ENCODE data around the gene CHD1L. TPM values are rescaled to one million over a fixed set of nuclear protein-coding genes. Genes with fewer than 3 reads are reported as not detected.
"Not testable (repeated sequence)": the region's sequence is repeated elsewhere in the genome, so short reads cannot be mapped to it uniquely, and the experiment has no call there.

Gene CHD1L
- total RNA-seq, 1 donor from 2014 or later, result 19.0 TPM

DNA sequence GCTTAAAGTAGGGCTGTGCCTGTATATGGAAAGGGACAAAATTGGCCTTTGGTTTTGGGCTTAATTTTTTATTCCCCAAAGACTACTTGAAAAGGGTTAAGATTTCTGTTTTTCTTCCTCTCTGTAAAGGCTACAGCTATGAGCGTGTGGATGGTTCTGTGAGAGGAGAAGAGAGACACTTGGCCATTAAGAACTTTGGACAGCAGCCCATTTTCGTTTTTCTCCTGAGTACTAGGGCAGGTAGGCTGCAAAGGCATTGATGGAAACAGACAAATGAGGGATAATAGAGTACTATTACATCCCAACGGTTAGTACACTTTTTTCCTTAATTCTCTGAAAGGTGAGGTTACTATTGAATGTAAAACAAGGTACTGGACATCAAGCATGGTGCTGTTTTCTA, 29.6 kb downstream of the CHD1L start:
- no peak for ATAC-seq

DNA sequence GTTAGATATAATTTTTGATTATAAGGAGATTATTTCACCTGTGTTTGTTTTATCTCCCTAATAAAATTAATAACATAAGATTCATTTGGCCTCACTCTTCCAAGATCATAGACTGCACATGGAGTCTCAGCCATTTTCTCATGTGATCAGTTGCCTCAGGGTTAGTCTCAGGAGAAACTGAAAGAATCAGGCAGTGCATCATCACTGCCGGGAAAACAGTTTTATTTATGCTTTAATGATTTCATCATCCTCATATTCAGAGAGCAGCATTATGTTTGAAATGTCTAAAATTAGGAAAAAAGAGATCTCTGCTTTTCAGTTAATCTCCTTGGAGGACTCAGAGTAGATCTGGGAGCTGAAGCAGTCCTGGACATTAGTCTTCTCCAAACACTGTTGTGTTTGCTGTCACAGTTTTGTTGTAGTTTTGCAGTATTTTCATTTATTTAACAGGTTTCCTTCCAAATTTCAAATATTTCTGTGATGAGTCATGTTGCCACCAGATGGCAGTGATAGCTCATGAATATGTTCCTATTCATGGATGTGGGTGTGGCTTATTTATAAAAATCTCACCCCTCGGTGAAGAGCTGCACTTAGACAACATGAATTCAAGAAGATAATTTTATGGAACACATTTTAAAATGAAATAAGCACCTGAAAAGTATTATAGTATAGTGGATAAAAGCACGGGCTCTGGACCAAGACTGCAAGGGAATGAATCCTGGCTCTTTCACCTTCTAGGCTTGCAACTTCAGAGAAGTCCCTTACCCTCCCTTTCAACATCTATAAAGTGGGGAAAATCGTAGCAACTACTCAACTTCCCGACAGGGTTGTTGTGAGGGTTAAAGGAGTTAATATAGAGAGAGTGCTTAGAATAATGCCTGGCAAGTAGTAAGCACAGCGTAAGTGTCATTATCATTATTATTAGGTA, 31.2 kb downstream of the CHD1L start:
- ATAC-seq, result peak; percentile 57

GRCh38 chr1:147281950-147282349, 39.5 kb downstream of the CHD1L start:
- no peak for ATAC-seq

- ATAC-seq, result no peak
These were observed 40.5 kb downstream of the CHD1L start for GRCh38 chr1:147283011-147283410.

DNA sequence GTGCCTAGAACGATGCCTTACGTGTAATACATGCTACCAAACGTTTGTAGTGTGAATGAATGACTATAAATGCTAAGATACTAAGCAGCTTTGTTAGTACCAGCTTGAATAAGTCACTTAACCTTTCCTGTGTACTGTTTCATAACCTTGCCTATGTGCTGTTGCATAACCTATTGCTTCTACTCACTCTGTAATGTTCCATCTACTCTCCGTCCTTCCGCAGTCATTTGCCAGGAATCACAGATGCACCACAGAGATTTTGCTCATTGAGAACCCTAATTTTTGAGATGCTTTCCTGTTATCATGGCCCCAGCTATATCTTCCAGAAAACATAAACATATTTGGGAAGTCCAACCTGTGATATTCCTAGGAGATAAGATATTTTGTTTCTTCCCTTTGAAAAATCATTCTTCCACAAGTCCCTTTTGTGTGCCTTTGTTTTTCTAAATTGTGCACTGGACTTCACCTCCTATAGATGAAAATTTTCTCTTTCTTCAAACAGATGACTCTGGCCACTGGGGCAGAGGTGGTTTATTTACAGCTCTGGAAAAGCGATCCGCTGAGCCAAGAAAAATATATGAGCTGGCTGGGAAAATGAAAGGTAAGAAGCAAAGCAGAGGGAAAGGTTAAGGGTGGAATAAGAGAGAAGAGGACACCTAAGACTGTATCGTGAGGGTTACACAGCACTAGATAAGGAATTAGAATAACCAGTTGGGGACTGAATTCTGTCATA, 44.8 kb downstream of the CHD1L start:
- no peak for ATAC-seq

DNA sequence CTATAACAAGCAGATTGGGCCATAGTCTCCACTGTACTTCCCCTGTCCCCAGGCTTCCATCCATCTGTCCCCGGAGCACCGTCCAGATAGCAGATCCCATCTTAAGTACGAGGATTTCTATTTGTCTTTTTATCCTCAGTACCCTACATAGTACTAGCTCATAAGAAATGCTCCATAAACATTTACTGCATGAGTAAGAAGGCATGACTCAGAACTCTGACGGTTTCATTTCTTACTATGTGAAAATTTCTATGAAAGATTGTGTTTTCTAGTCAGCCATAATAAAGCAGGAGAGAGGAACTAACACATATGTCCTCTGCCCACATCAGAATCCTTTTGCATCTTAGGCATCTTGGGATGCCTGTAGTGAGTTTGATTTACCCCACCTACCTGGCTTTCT, 49.5 kb downstream of the CHD1L start:
- ATAC-seq, result no peak

GRCh38 chr1:147292631-147293251, 50.3 kb downstream of the CHD1L start:
- no peak for ATAC-seq

- ATAC-seq, result no peak
These were observed 55.0 kb downstream of the CHD1L start for GRCh38 chr1:147297438-147297837.

- not testable (repeated sequence) for ATAC-seq
These were observed 63.3 kb downstream of the CHD1L start for GRCh38 chr1:147305803-147306202.

- ATAC-seq, result no peak
These were observed 74.5 kb downstream of the CHD1L start for GRCh38 chr1:147316968-147317367.

- ATAC-seq, result not testable (repeated sequence)
These were observed 84.6 kb downstream of the CHD1L start for GRCh38 chr1:147326933-147327687.

DNA sequence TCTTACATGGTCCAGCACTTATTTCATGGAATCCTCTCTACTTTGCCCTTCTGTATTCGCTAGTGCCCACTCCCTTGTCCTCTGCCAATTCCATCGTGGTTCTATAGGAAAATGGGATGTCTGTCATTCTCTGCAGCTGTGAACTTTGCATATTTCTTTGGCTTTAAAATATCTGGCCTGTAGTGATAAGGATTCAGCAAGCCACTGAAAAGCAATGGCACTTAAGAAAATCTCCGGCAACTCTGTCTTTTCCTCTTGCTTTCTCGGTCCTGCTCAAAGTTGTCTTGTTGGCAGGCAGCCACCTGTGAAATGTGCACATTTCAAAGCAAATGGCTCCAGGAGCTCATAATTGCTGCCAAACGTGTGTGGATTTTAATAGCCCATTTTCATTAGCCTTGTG, 91.8 kb downstream of the CHD1L start:
- ATAC-seq, result no peak

DNA sequence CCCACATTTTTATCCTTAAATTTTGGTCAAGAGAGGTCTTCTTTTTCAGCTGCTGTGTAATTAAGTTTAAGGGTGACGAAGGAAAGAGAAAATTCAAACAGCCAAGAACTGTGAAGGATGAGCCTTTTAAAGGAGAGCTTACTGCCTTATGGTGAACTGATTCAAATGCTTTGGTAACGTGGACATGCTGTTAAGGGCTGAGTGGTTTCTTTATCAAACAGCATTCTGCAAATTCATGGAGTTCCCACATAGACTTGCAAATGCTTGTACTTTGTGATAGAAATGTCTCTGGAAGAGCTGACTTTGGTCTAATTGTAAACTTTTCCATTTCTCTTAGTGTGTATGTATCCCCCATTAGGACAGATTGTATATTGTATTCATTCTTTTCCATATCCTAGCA, 93.8 kb downstream of the CHD1L start:
- no peak for ATAC-seq

GRCh38 chr1:147337040-147337630, 94.7 kb downstream of the CHD1L start:
- no peak for ATAC-seq

DNA sequence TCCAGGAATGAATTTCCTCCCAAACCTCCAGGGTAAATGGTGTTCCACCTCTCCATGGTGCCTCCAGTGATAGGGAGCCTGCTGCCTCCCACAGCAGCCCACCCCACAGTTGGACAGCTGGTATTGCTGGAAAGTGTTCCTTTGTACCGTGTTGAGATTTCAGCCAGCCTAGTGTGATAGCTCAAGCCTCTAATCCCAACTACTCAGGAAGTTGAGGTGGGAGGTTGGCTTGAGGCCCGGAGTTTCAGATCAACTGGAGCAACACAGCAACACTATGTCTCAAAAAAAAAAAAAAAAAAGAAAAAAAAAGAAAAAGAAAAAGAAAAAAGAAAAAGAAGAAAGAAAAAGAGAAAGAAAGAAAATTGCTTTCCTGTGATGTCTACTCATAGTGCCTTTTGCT, 96.1 kb downstream of the CHD1L start:
- no peak for ATAC-seq

- ATAC-seq, result no peak
These were observed 98.8 kb downstream of the CHD1L start for GRCh38 chr1:147341246-147341645.

Other genes with a start within 250 kb of the CHD1L start
- gene PRKAB2, start 70.2 kb upstream of the CHD1L start, total RNA-seq, result 6.5 TPM
- 0.68 TPM for gene FMO5, start 17.3 kb upstream of the CHD1L start, total RNA-seq